Smooth muscle cell (in vitro differentiated cells): ENCODE measurements around the gene CCDC136. TPM values are rescaled to one million over a fixed set of nuclear protein-coding genes. Genes with fewer than 3 reads are reported as not detected.

Experiments
- DNase-seq: peaks from one replicate; lab custom pipeline; 2025; ENCODE audit not compliant: unreplicated experiment; lab: John Stamatoyannopoulos, UW
- H2AFZ ChIP-seq: fragments of 200-600 bp; sonication (generic); 2 replicates; pipeline ENCODE4 v1.6.0; 2016; ENCODE audit warnings: antibody characterized with exemption, low read depth, mild to moderate bottlenecking
- H3F3A ChIP-seq: fragments of 200-600 bp; sonication (generic); 2 replicates; pipeline ENCODE4 v1.6.0; 2017; ENCODE audit warnings: antibody characterized with exemption, low read depth
- H3K27ac ChIP-seq: fragments of 200-600 bp; sonication (generic); 2 replicates; pipeline ENCODE4 v1.5.1; 2016; ENCODE audit warnings: low read depth, mild to moderate bottlenecking
- H3K27me3 ChIP-seq: fragments of 200-600 bp; sonication (generic); 2 replicates; pipeline ENCODE4 v1.6.1; 2016; ENCODE audit warnings: low read depth, mild to moderate bottlenecking
- H3K36me3 ChIP-seq: fragments of 200-600 bp; sonication (generic); 2 replicates; pipeline ENCODE4 v1.5.1; 2016; ENCODE audit warnings: low read depth
- H3K4me1 ChIP-seq: fragments of 200-600 bp; sonication (generic); 2 replicates; pipeline ENCODE4 v1.5.1; 2016; ENCODE audit warnings: low read depth
- H3K4me2 ChIP-seq: fragments of 200-600 bp; sonication (generic); 2 replicates; pipeline ENCODE4 v1.6.0; 2016; ENCODE audit warnings: mild to moderate bottlenecking
- H3K4me3 ChIP-seq: fragments of 200-600 bp; sonication (generic); 2 replicates; pipeline ENCODE4 v1.5.1; 2016; ENCODE audit warnings: mild to moderate bottlenecking
- H3K79me2 ChIP-seq: fragments of 200-600 bp; sonication (generic); 2 replicates; pipeline ENCODE4 v1.6.0; 2016; ENCODE audit warnings: low read depth, mild to moderate bottlenecking
- H3K9ac ChIP-seq: fragments of 200-600 bp; sonication (generic); 2 replicates; pipeline ENCODE4 v1.6.0; 2016; ENCODE audit warnings: low read depth
- H3K9me3 ChIP-seq: fragments of 200-600 bp; sonication (generic); replicated peaks from 2 replicates; pipeline ENCODE4 v1.5.1; 2016; ENCODE audit warnings: low read depth
- H4K20me1 ChIP-seq: fragments of 200-600 bp; sonication (generic); 2 replicates; pipeline ENCODE4 v1.6.0; 2016; ENCODE audit warnings: low read depth
- CTCF ChIP-seq: fragments of 200-600 bp; sonication (generic); IDR thresholded peaks from 2 replicates; pipeline ENCODE4 v1.5.1; 2017; ENCODE audit warnings: borderline replicate concordance, mild to moderate bottlenecking, antibody characterized with exemption; ENCODE audit not compliant: insufficient read depth, poor library complexity, severe bottlenecking
- WGBS: methylation state at CpG from one replicate; pipeline ENCODE4 v1.1.7; 2016; ENCODE audit warnings: low lambda C conversion rate; 5-methylcytosine and 5-hydroxymethylcytosine counted together
- polyA plus RNA-seq: library from polyadenylated mRNA; unstranded; fragments of >200 nt; fragmentation: Nextera tagmentation; extraction: Ambion mirVana; gene quantifications from 2 replicates; pipeline ENCODE4 v1.2.1, GENCODE V29; 2016
- total RNA-seq: library from RNA; depleted of rRNA; stranded (reverse); fragments of >200 nt; gene quantifications from 2 replicates; pipeline ENCODE4 v1.2.3, GENCODE V29; 2014

The CCDC136 gene
- total RNA-seq (2.7 and 3.2 TPM in 2 replicates), polyA plus RNA-seq (3.1 and 4.7 TPM in 2 replicates)

GRCh38 chr7:128791121-128791971 lies at the start of gene CCDC136:
Gene CCDC136, plus strand, starts transcription at chr7:128791968. Its CDS starts 444 bp downstream, at chr7:128792412.
- Histone ChIP-seq H3K4me3 (peak within 1 kb of the TSS; percentile 89), H3K36me3 (no peaks in the 10 kb centered on the region), H3K4me1 (peaks cover 21% of the 10 kb centered on the region), H3K9ac (peak within 1 kb of the TSS; percentile 15), H3F3A (no peaks in the 10 kb centered on the region), H3K79me2 (no peaks in the 10 kb centered on the region), H2AFZ (peak within 1 kb of the TSS; percentile 77), H3K9me3 (no peaks in the 10 kb centered on the region), H3K27me3 (no peaks in the 10 kb centered on the region), H3K4me2 (peak within 1 kb of the TSS; percentile 98), H3K27ac (no peak within 1 kb of the TSS), H4K20me1 (no peaks in the 10 kb centered on the region)
- peak; percentile 24 for DNase-seq
- WGBS, result under 1% methylated on average over 38 of the region's 80 CpGs
- no peak for TF ChIP-seq CTCF

- no peak overlapping the region for H3K9ac ChIP-seq
- no peak overlapping the region for H2AFZ ChIP-seq
- H3K4me2 ChIP-seq, result peak overlapping the region; percentile 97
- peaks cover 79% of the 10 kb centered on the region for H4K20me1 ChIP-seq
- peaks cover 35% of the 10 kb centered on the region for H3K4me1 ChIP-seq
- DNase-seq, result no peak
- peaks cover 80% of the 10 kb centered on the region for H3K79me2 ChIP-seq
- H3F3A ChIP-seq, result peaks cover 18% of the 10 kb centered on the region
- H3K27me3 ChIP-seq, result no peaks in the 10 kb centered on the region
- TF ChIP-seq CTCF, result no peak
- H3K36me3 ChIP-seq, result no peaks in the 10 kb centered on the region
- peak overlapping the region; percentile 92 for H3K4me3 ChIP-seq
- H3K9me3 ChIP-seq, result no peaks in the 10 kb centered on the region
- peak overlapping the region; percentile 98 for H3K27ac ChIP-seq
- WGBS, result 43% methylated on average over 4 of the region's 4 CpGs
These were observed 49.6 kb upstream of the CCDC136 start for GRCh38 chr7:128742206-128742605.

GRCh38 chr7:128743112-128743772 lies 48.5 kb upstream of the CCDC136 start:
- peak overlapping the region; percentile 97 for H3K4me2 ChIP-seq
- H3K9ac ChIP-seq, result peak overlapping the region; percentile 22
- DNase-seq, result no peak
- H3K79me2 ChIP-seq, result peaks cover 90% of the 10 kb centered on the region
- WGBS, result 54% methylated on average over 7 of the region's 7 CpGs
- peaks cover 3% of the 10 kb centered on the region for H3K36me3 ChIP-seq
- no peak overlapping the region for H2AFZ ChIP-seq
- peaks cover 33% of the 10 kb centered on the region for H3K4me1 ChIP-seq
- H3F3A ChIP-seq, result peaks cover 19% of the 10 kb centered on the region
- H3K9me3 ChIP-seq, result no peaks in the 10 kb centered on the region
- peak overlapping the region; percentile 98 for H3K27ac ChIP-seq
- H4K20me1 ChIP-seq, result peaks cover 89% of the 10 kb centered on the region
- no peak overlapping the region for H3K4me3 ChIP-seq
- H3K27me3 ChIP-seq, result no peaks in the 10 kb centered on the region
- no peak for TF ChIP-seq CTCF
